GM23338 (cell line): ENCODE measurements around the gene NUMB. TPM values are rescaled to one million over a fixed set of nuclear protein-coding genes. Genes with fewer than 3 reads are reported as not detected.

ENCODE experiments used
- EZH2phosphoT487 ChIP-seq: fragments of 200-600 bp; sonication (generic); IDR thresholded peaks from one replicate; pipeline ENCODE4 v1.8.1; 2018; ENCODE audit warnings: antibody characterized with exemption; ENCODE audit not compliant: unreplicated experiment
- NANOG ChIP-seq: IDR thresholded peaks from 2 replicates; pipeline ENCODE4 v1.6.1; 2016; ENCODE audit warnings: antibody characterized with exemption, borderline replicate concordance
- REST ChIP-seq: IDR thresholded peaks from one replicate; pipeline ENCODE4 v1.6.1; 2018; ENCODE audit warnings: antibody characterized with exemption; ENCODE audit not compliant: unreplicated experiment
- ZNF114 ChIP-seq: fragments of 250-450 bp; sonication (Bioruptor Pico); IDR thresholded peaks from 2 replicates; pipeline ENCODE4 v1.5.0; 2020; ENCODE audit warnings: mild to moderate bottlenecking, moderate library complexity
- ZNF462 ChIP-seq: fragments of 250-450 bp; sonication (Bioruptor Pico); IDR thresholded peaks from 2 replicates; pipeline ENCODE4 v1.5.0; 2020; ENCODE audit warnings: mild to moderate bottlenecking, moderate library complexity
- polyA plus RNA-seq: library from polyadenylated mRNA; unstranded; fragments of >200 nt; fragmentation: Nextera tagmentation; extraction: Ambion mirVana; gene quantifications from 2 replicates; pipeline ENCODE4 v1.2.1, GENCODE V29; 2016
- total RNA-seq: library from RNA; depleted of rRNA; stranded (reverse); fragments of >200 nt; shearing (Covaris generic); gene quantifications from 2 replicates; pipeline ENCODE4 v1.2.3, GENCODE V29; 2014
- TF ChIP-seq, protein P1 (sequence below), 2 experiments: fragments of 200-600 bp in 1 of 2; sonication (generic) in 1 of 2; conservative IDR thresholded peaks; 2 replicates each; pipeline versions ENCODE4 v1.5.1 to v1.6.1; 2016 to 2017; ENCODE audit warnings: antibody characterized with exemption in 2 of 2, low read depth in 2 of 2, mild to moderate bottlenecking in 2 of 2, moderate library complexity in 1 of 2

The NUMB gene
- total and polyA plus RNA-seq, 2 experiments from 2014 or later = 32.1 to 36.7 TPM

GRCh38 chr14:73466861-73467260 is 8.5 kb upstream of the NUMB start (continued):
- no peak for TF ChIP-seq ZNF462
- TF ChIP-seq REST = no peak
- TF ChIP-seq EZH2phosphoT487 = no peak
- TF ChIP-seq, protein P1, sequence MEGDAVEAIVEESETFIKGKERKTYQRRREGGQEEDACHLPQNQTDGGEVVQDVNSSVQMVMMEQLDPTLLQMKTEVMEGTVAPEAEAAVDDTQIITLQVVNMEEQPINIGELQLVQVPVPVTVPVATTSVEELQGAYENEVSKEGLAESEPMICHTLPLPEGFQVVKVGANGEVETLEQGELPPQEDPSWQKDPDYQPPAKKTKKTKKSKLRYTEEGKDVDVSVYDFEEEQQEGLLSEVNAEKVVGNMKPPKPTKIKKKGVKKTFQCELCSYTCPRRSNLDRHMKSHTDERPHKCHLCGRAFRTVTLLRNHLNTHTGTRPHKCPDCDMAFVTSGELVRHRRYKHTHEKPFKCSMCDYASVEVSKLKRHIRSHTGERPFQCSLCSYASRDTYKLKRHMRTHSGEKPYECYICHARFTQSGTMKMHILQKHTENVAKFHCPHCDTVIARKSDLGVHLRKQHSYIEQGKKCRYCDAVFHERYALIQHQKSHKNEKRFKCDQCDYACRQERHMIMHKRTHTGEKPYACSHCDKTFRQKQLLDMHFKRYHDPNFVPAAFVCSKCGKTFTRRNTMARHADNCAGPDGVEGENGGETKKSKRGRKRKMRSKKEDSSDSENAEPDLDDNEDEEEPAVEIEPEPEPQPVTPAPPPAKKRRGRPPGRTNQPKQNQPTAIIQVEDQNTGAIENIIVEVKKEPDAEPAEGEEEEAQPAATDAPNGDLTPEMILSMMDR (conservative IDR thresholded peaks at IDR 0.05; ENCODE audit: low read depth in 2 of 2) = no peak
- no peak for TF ChIP-seq ZNF114 (CRISPR knock-in tag)
- no peak for TF ChIP-seq NANOG
